ENCODE data around the gene PARP12.

The PARP12 gene

DNA sequence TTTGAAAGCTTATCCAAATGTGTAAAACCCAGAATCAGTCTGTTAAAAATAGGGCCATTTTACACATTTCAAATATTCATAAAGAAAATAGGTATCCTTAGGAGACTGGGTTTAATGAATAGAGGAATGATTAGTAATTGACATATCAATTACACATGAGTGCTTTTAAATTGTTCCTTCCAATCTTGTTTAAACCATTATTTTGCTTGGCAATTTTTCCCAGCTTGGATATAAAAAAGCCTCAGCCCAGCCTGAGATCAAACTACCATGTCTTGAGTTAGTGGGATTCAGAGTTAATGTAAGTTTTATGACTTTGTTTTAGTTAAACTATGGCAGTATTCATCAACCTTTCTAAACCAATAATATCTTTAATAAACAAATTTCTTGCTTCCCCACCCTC, 28.3 kb downstream of the PARP12 start:
- DNase-seq: no peak

DNA sequence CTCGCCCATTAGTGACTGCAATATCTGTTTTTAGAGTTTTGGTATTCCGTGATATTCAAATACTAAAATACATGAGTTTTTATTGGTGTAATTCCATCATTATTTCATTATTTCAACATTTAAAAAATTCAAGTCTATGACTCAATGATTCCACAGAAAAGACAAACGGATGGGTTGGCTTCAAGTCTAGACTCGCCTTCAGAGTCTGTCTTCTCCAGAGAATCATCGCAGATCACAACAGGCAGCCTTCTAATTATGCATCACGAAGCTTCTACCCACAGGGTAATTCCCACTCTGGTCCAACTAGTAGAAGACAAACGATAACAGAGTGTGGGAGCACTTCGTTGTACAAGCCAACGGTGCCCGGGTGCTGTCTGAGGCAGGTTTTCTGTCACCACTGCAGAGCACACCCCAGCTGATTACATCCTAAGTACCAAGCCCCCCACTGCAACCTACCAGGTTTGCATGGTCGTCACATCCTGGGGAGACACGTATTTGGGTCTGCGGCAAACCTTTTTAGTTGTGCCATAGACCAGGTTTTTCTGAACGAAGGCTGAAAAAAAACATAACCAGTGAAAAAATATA, 28.9 kb downstream of the PARP12 start:
- DNase-seq: no peak

DNA sequence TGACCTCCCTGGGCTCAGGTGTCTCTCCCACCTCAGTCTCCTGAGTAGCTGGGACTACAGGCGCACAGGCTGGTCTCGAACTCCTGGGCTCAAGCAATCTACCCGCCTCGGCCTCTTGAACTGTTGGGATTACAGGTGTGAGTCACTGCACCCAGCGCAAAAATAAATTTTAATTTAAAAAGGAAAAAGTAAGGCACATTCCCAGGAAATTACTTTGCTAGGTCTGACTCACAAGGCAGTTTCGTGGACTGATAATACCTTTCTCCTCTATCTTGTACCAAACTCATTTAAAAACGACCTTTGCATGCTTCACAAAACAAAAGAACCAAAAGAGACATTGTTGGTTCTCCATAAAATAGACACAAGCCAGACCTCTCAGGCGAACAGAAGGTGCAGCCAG, 29.7 kb downstream of the PARP12 start:
- no peak for DNase-seq

- DNase-seq: no peak
Measured at GRCh38 chr7:140031364-140031763, 31.4 kb downstream of the PARP12 start.

DNA sequence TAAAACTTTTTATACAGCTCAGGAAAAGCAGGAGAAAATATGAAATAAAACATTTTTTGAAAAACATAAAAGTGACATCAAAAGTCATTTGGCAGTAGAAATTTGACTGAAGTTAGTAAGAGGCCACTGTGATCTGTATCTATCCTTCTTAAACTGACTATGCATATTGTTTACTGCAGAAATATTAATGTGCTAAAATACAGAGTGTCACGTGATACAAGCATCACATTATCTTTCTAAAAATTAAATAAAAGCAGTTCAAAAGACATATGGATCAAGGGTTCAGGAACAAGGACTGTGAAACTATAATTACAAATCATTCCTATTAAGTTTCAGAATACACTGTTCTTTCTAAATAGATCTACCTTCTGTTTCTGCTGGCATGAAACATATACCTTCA, 33.7 kb downstream of the PARP12 start:
- DNase-seq: no peak

- DNase-seq: no peak
Measured at GRCh38 chr7:140028311-140028710, 34.4 kb downstream of the PARP12 start.

GRCh38 chr7:140027858-140028257, 34.9 kb downstream of the PARP12 start:
- DNase-seq: no peak

DNA sequence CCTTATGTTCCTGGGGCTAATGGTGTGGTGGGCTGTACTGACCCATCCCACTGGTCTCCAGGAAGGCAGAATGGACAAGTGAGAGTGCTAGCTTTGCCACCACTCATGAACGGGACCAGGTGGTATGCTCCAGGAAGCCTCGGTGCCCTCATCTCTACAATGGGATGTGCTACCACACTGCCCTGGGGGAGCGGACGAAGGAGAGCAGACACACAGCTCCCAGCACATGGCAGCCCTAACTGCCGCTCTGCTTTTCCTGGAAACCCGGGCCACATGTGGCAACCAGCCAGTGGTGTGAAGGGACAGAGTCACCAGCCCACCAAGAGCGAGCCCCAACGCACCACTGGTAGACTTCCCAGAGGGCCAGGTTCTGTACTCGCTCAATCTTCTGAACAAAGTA, 35.8 kb downstream of the PARP12 start:
- DNase-seq: no peak

- DNase-seq: no peak
Measured at GRCh38 chr7:140025814-140026433, 36.8 kb downstream of the PARP12 start.

DNA sequence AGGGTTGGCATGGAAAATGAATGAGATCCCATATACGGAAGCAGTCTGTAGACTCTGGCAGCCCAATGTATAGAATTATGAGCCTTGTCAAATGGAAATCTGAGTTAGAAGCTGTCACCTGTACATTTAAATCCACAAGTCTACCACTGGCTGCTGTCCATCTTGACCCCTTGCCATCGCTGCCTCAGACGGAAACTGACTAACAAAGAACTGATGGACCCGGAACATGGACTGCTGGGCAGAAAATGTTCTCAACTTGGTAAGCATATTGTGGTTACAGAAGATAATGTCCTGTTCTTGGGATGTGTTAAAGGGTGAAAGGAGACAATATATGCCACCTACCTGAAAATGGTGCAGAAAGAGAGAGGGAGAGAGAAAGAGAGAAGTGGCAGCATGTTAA, 37.5 kb downstream of the PARP12 start:
- DNase-seq: no peak

GRCh38 chr7:140024585-140024984, 38.2 kb downstream of the PARP12 start:
- no peak for DNase-seq

DNA sequence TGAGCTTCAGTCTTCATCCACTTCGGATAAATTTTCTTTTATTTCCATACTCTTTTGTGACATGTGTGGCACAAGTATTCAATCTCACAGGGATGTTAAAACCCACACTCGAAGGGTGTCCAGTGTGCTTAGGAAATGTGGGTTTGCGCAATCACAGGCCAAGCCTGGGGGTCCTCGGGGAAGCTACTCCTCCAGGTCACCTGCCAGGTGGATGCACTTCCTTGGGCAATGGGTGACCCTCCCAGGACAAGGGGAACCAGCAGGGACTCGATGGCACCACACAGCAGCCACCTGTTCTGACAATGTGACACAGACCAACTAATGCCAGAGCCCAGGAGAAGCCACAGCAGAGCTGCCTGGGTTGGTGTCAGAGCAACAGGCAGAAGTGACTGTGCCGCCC, 39.0 kb downstream of the PARP12 start:
- no peak for DNase-seq

DNA sequence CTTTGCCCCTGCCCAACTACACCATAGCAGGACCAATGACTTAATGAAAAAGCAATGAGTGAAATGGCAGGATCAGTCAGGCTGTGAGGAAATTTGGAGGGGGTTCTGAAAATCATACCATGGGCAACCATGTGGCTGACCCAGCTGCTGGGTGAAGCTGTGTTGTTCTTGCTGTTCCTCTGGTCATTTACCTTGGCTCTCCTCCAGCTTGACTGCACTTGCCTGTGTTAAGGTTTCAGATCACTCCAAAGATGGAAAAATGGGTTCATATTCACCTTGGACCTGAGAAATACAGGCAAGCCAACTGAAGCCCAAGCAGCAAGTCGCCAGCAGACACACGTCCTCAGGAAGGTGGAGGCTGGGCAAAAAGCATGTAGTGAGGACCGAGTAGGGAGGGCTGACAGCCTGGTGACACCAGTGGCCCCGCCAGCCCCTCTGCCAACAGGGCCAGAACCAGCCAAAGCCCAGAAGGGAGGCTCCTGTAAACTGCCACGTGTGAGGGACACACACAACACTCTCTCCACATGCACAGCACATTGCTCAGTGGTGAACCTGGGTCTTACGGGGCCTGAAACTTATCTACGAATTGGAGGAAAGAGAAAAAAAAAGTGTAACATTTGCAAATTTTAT, 40.1 kb downstream of the PARP12 start:
- no peak for DNase-seq

- no peak for DNase-seq
Measured at GRCh38 chr7:140021603-140022002, 41.1 kb downstream of the PARP12 start.

DNA sequence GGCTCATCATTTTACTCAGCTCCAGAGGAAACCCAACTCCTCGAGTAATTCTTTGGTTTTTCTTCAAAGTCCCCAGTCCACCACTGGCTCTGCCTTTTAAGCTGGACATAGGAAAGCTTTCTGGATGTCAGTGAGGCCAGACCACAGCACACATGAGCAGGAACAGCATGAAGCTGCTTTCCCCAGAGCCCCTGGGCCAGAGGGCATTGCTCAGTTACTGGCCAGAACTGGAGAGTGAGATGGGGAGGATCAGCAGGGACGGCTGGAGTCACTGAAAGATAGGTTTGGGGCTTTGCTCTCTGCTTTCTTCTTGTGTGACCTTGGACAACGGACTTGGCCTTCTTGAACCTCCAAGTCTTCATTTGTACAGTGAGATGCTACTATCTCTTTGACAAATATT, 43.1 kb downstream of the PARP12 start:
- no peak for DNase-seq

GRCh38 chr7:140019172-140019571, 43.6 kb downstream of the PARP12 start:
- DNase-seq: no peak

GRCh38 chr7:140018125-140019043, 44.4 kb downstream of the PARP12 start:
- DNase-seq: no peak

DNA sequence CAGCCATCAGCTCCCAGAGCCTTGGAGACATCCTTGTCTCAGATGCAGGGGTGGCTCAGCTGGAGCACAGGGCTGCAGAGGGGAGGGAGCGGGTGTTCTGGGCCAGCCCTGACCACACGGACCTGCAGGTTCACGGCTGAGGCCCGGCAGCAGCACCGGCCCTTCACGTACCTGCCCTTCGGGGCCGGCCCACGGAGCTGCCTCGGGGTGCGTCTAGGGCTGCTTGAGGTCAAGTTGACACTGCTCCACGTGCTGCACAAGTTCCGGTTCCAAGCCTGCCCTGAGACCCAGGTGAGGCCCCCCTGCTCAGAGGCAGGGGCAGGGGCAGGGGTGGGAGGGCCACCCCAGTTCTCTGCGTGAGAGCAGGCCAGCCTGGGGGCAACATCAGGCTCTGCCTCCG, 45.2 kb downstream of the PARP12 start:
- DNase-seq: no peak

DNA sequence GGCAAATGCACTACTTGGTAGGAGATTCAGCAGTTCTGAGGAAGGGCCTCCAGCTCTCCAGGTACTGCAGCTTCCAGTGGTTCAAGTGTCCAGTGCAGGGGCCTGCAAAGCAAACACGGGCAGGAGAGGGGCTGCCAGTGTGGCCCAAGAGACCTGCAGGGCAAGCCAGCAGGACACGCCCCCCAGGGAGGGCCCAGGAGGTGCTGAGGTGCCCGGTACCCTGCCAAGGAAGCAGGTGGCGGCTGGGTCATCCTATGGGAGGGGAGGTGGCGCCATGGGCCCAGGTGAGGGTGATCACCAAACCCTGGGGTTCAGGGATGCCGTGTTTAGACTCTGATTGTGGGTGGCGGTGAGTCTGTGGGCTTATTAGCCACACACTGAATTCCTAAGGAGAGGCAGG, 45.7 kb downstream of the PARP12 start:
- DNase-seq: no peak

GRCh38 chr7:140016540-140016939, 46.2 kb downstream of the PARP12 start:
- no peak for DNase-seq

GRCh38 chr7:140015471-140015970, 47.2 kb downstream of the PARP12 start:
- DNase-seq: no peak

DNA sequence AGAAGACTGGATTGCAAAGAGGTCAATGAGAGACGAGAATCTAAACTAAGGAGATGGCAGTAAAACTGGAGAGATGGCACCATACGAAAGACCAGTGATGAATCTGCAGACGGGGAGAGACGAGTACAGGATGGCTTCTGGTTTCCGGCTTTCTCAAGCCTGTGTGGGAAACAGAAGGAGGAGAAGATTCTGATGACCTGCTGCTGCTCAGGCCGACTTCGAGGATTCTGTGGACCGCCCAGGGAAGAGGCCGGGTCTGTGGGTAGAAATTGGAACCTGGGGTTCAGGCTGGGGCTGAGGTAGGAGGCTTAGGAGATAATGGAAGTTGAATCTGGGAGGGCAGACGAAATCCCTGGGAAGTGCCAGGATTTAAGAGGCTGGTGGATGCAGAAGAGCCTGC, 48.6 kb downstream of the PARP12 start:
- DNase-seq: no peak

DNA sequence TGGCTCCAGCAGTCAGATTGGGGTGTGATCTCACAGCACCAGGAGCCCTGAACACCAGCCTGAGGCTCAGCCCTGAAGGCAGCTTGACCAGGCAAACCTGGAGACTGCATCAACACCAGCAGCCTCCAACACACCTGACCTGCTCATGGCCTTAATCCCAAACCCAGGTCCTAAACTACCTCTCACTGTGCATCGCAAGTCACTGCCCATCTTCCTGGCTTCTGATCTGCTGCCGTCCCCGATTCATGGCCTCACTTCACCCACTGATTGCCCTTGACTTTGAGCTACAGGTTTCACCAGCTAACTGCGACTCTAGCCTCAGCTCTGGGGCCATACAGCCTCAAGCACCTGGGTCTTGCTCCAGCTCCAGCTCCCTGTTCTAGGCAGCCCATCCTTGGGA, 49.1 kb downstream of the PARP12 start:
- no peak for DNase-seq

Data from T1000 (cell line).